GM12878 (cell line): ENCODE data around the gene TSR3. TPM values are rescaled to one million over a fixed set of nuclear protein-coding genes. Genes with fewer than 3 reads are reported as not detected.
A peak's percentile ranks its signal among the peaks of the same experiment; 100 is the strongest.

Experiments used
- ATAC-seq: fragments of 200-7000 bp; cut with Tn5 transposase; 3 replicates; pipeline ENCODE4 v1.9.1; 2020; ENCODE audit warnings: mild to moderate bottlenecking, moderate library complexity
- BruUV-seq: library from RNA; stranded (reverse); fragments of 400-500 nt; replicated peaks from 2 replicates; lab custom pipeline; 2021; lab: Mats Ljungman, UMichigan
- CTCF ChIA-PET: fragments of 300-600 bp; sonication (Branson Sonifier 250); formaldehyde crosslinking; extraction: SDS; loops from one replicate; lab custom pipeline; 2021; ENCODE audit warnings: inconsistent platforms; lab: Yijun Ruan, JAX
- POLR2A ChIA-PET: fragments of 350-600 bp; formaldehyde crosslinking; extraction: SDS; loops from one replicate; lab custom pipeline; 2021; ENCODE audit warnings: inconsistent platforms; lab: Charles Lee
- RAD21 ChIA-PET: fragments of 300-600 bp; sonication (Branson Sonifier 250); formaldehyde crosslinking; loops from one replicate; lab custom pipeline; 2023; ENCODE audit warnings: antibody characterized with exemption; ENCODE audit not compliant: unreplicated experiment; lab: Charles Lee
- SMC1A ChIA-PET: fragments of 300-600 bp; sonication (Branson Sonifier 250); formaldehyde crosslinking; loops from one replicate; lab custom pipeline; 2023; ENCODE audit not compliant: unreplicated experiment, uncharacterized antibody; lab: Charles Lee
- DNase-seq: peaks from one replicate; pipeline ENCODE4 v3.0.0-alpha.2; 2011; ENCODE audit warnings: low read depth, low spot score
- FAIRE-seq: peaks from 3 replicates; lab custom pipeline; 2011; peaks lifted over from hg19 to GRCh38; lab: Jason Lieb, UNC
- H2AFZ ChIP-seq: 2 replicates; pipeline ENCODE4 v1.6.0; 2011; ENCODE audit warnings: low read depth, low read length, control low read depth; ENCODE audit not compliant: control insufficient read depth
- H3K27ac ChIP-seq: 2 replicates; pipeline ENCODE4 v1.5.1; 2011; ENCODE audit warnings: control low read depth; ENCODE audit not compliant: control insufficient read depth, insufficient read depth
- H3K27me3 ChIP-seq, 2 experiments: replicated peaks in 1 of 2; 2 replicates each; pipeline versions ENCODE4 v1.6.0 to v1.6.1; 2011; ENCODE audit warnings: low read length in 1 of 2; ENCODE audit not compliant: control insufficient read depth in 2 of 2, insufficient read depth in 2 of 2
- H3K36me3 ChIP-seq, 2 experiments: 2 replicates each; pipeline ENCODE4 v1.5.1; 2011; ENCODE audit warnings: low read length in 1 of 2; ENCODE audit not compliant: control insufficient read depth in 2 of 2, insufficient read depth in 2 of 2
- H3K4me1 ChIP-seq: 2 replicates; pipeline ENCODE4 v1.6.1; 2011; ENCODE audit warnings: mild to moderate bottlenecking, low read length, moderate library complexity, mixed read lengths; ENCODE audit not compliant: control insufficient read depth, insufficient read depth
- H3K4me2 ChIP-seq: 2 replicates; pipeline ENCODE4 v1.6.0; 2011; ENCODE audit warnings: control low read depth; ENCODE audit not compliant: control insufficient read depth, insufficient read depth
- H3K4me3 ChIP-seq: fragments of 200-600 bp; sonication (generic); 2 replicates; pipeline ENCODE4 v1.5.1; 2016
- H3K79me2 ChIP-seq: 2 replicates; pipeline ENCODE4 v1.6.0; 2011; ENCODE audit warnings: low read length; ENCODE audit not compliant: control insufficient read depth, insufficient read depth
- H3K9ac ChIP-seq: 2 replicates; pipeline ENCODE4 v1.8.0; 2011; ENCODE audit warnings: low read length, control low read depth, mixed read lengths; ENCODE audit not compliant: control insufficient read depth, insufficient read depth
- H3K9me3 ChIP-seq: replicated peaks from 3 replicates; pipeline ENCODE4 v1.5.1; 2011; ENCODE audit warnings: mild to moderate bottlenecking, low read length; ENCODE audit not compliant: control insufficient read depth, insufficient read depth
- H4K20me1 ChIP-seq: 2 replicates; pipeline ENCODE4 v1.6.0; 2011; ENCODE audit not compliant: control insufficient read depth, insufficient read depth
- BMI1 ChIP-seq: fragments of 450-650 bp; IDR thresholded peaks from 2 replicates; pipeline ENCODE4 v1.6.1; 2016; ENCODE audit warnings: mild to moderate bottlenecking, moderate library complexity, borderline replicate concordance
- CBX5 ChIP-seq: sonication (generic); IDR thresholded peaks from 2 replicates; pipeline ENCODE4 v1.6.1; 2016; ENCODE audit warnings: low read depth, moderate library complexity, mild to moderate bottlenecking, inconsistent platforms
- DPF2 ChIP-seq: fragments of 450-650 bp; IDR thresholded peaks from 2 replicates; pipeline ENCODE4 v1.6.1; 2017; ENCODE audit warnings: mild to moderate bottlenecking
- EP300 ChIP-seq, 2 experiments: fragments of 150-350 bp in 1 of 2; IDR thresholded peaks; 2 replicates each; pipeline ENCODE4 v1.6.1; 2011 to 2012; ENCODE audit warnings: low read depth in 2 of 2, low read length in 2 of 2, borderline replicate concordance in 1 of 2, improper control_type of control experiment in 1 of 2, inconsistent platforms in 1 of 2; ENCODE audit not compliant: control insufficient read depth in 1 of 2
- IKZF2 ChIP-seq, 2 experiments: fragments of 450-650 bp; IDR thresholded peaks; 2 replicates each; pipeline ENCODE4 v1.6.1; 2017; ENCODE audit warnings: mild to moderate bottlenecking in 2 of 2, moderate library complexity in 2 of 2
- MAX ChIP-seq: IDR thresholded peaks from 2 replicates; pipeline ENCODE4 v1.6.1; 2012; ENCODE audit warnings: low read depth, low read length, improper control_type of control experiment
- MEF2B ChIP-seq: fragments of 450-650 bp; IDR thresholded peaks from 2 replicates; pipeline ENCODE4 v1.6.1; 2018; ENCODE audit warnings: mild to moderate bottlenecking, moderate library complexity; ENCODE audit not compliant: partially characterized antibody, poor library complexity, severe bottlenecking
- MXI1 ChIP-seq: fragments of 150-350 bp; IDR thresholded peaks from 2 replicates; pipeline ENCODE4 v1.6.1; 2011; ENCODE audit warnings: low read depth, mild to moderate bottlenecking, inconsistent platforms, low read length, improper control_type of control experiment
- PML ChIP-seq: IDR thresholded peaks from 2 replicates; pipeline ENCODE4 v1.6.1; 2012; ENCODE audit warnings: low read length, inconsistent platforms
- RUNX3 ChIP-seq: IDR thresholded peaks from 2 replicates; pipeline ENCODE4 v1.6.1; 2012; ENCODE audit warnings: low read length, inconsistent platforms
- SPI1 ChIP-seq: IDR thresholded peaks from 2 replicates; pipeline ENCODE4 v1.6.1; 2011; ENCODE audit warnings: low read depth, mild to moderate bottlenecking, low read length, moderate library complexity, borderline replicate concordance; ENCODE audit not compliant: insufficient read depth
- ZBED1 ChIP-seq: IDR thresholded peaks from 2 replicates; pipeline ENCODE4 v1.6.1; 2016; ENCODE audit warnings: borderline replicate concordance
- WGBS: methylation state at CpG from one replicate; pipeline ENCODE4 v1.1.6; 2016; ENCODE audit warnings: low lambda C conversion rate; ENCODE audit not compliant: insufficient replicate concordance, insufficient coverage; ENCODE audit errors: missing lambda C conversion rate; 5-methylcytosine and 5-hydroxymethylcytosine counted together
- in situ Hi-C: fragments of 300-500 bp; cut with MboI; formaldehyde crosslinking; loops from 9 replicates; pipeline ENCODE4 v1.14.3; 2018; ENCODE audit warnings: mixed read lengths
- intact Hi-C: fragments of 100-400 bp; cut with micrococcal nuclease; formaldehyde crosslinking; loops from one replicate; pipeline ENCODE4 v1.14.2; 2022; ENCODE audit not compliant: unreplicated experiment
- polyA plus RNA-seq, 11 experiments: library from polyadenylated mRNA; depleted of rRNA in 4 of 11; unstranded in 6 of 11; stranded (reverse) in 5 of 11; fragments of >200 nt; fragmentation: Nextera tagmentation in 4 of 11; fragmentation: Illumina TruSeq in 1 of 11; extraction: Ambion mirVana in 4 of 11; extraction: Trizol in 1 of 11; gene quantifications; 1 replicate in 1 of 11; 2 replicates in 10 of 11; pipeline versions ENCODE4 v1.2.1 to v1.2.3, GENCODE V29; 2011 to 2016; ENCODE audit warnings: inconsistent platforms in 2 of 11, missing spikeins in 2 of 11, low read depth in 1 of 11
- total RNA-seq, 4 experiments: library from RNA; depleted of rRNA in 3 of 4; stranded (reverse); fragments of >200 nt in 3 of 4; fragmentation: Illumina TruSeq in 1 of 4; extraction: Trizol in 1 of 4; gene quantifications; 2 replicates each; pipeline versions ENCODE4 v1.2.1 to v1.2.3, GENCODE V29; 2013 to 2021
- TF ChIP-seq, protein P1 (sequence below): fragments of 450-650 bp; IDR thresholded peaks from 2 replicates; pipeline ENCODE4 v1.6.1; 2018; ENCODE audit warnings: mild to moderate bottlenecking, low read depth, moderate library complexity; ENCODE audit not compliant: partially characterized antibody
- TF ChIP-seq, protein P2 (sequence below): fragments of 450-650 bp; IDR thresholded peaks from 2 replicates; pipeline ENCODE4 v1.6.1; 2017; ENCODE audit warnings: borderline replicate concordance

The TSR3 gene
- total and polyA plus RNA-seq, 10 of the 15 experiments (the other 5 are each of a cell fraction or from before 2014, with no cell fraction given), result 3.4 to 108 (median 46.9) TPM

DNA sequence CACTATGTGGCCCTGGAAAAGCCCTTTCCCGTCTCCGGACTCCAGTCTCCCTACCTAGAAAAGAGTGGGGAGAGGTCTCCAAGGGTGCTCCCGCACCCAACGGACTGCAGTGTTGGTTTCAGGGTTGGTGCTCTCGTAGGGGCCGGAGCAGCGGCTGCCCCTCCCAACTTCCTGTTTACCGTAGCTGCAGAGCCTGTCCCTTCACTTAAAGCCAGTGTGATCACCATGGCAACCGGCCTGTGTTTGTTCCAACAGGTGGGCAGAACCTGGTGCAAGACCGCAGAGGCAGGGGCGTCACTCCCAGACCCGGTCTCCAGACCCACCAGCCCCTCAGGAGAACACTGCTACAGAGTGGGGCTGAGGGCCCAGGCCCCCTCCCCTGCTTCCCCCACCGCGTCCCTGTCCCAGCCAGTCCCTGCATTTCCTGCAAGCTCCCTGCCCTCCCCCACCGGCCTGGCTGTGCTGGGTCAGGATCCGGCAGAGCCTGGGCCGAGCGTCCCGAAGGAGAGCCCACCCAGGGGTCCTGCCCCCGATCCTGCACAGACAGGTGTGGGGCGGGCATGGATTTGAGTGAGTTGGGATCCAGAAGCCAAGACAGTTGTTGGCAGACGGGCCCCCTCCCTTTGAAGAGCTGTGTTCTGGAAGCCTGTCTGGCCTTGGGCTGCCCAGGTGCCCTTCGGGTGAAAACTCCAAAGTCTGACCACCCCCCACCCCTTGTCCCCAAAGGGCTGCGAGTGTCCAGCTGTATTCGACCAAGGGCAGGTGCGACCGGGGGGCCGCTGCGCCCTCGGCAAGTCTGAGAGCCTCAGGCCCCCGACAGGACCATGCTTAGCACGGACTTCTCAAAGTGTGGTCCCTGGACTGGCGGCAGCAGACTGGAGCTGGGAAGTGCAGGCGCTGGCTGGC, 19.7 kb downstream of the TSR3 start:
- Histone ChIP-seq H3K27me3 (peaks cover 5 to 14% of the 10 kb centered on the region in 2 experiments; a peak in 3 of 4 replicates), H3K9me3 (peaks cover 2% of the 10 kb centered on the region; the same call in 2 of the 3 replicates), H3K79me2 (no peaks in the 10 kb centered on the region), H3K27ac (no peak overlapping the region), H3K36me3 (no peaks in the 10 kb centered on the region), H3K9ac (no peak overlapping the region), H3K4me2 (peak overlapping the region; percentile 40), H2AFZ (no peak overlapping the region), H4K20me1 (no peaks in the 10 kb centered on the region), H3K4me1 (peaks cover 9% of the 10 kb centered on the region; the same call in 1 of the 2 replicates), H3K4me3 (0 out of 2 replicates have a peak overlapping the region, but pooled peaks have one; percentile 22)
- BruUV-seq, result no TSS peak
- ChIA-PET POLR2A (interaction anchor here (0.5 kb wide), 1 partner anchor 37 kb away, joined by 6 read pairs; no protein-coding TSS in a partner anchor), SMC1A (interaction anchor here (0.6 kb wide), 1 partner anchor 269 kb away, joined by 3 read pairs; no protein-coding TSS in a partner anchor), CTCF (no interaction called here), RAD21 (no interaction called here)
- peak; percentile 87 for ATAC-seq
- in situ Hi-C loops, result no loop called here
- intact Hi-C loops, result no loop called here
- WGBS, result 3% methylated on average over 33 of the region's 34 CpGs
- FAIRE-seq, result no peak
- DNase-seq, result peak; percentile 39
- TF ChIP-seq MXI1 (peak; percentile 37; the same call in 1 of the 2 replicates), EP300 (IDR thresholded peaks at IDR 0.05; ENCODE audit: borderline replicate concordance in 1 of 2, control insufficient read depth in 1 of 2, low read depth in 2 of 2, low read length in 2 of 2) (0 out of 4 replicates have a peak, but pooled peaks of 1 of the 2 experiments have one; percentile 9), PML (no peak), DPF2 (peak; percentile 69), MEF2B (peak; percentile 54), RUNX3 (peak; percentile 28; the same call in 1 of the 2 replicates), MAX (no peak; the same call in 1 of the 2 replicates), ZBED1 (no peak), BMI1 (peak; percentile 98), SPI1 (peak; percentile 13; the same call in 1 of the 2 replicates), IKZF2 (IDR thresholded peaks at IDR 0.05) (peak in 1 of 2 experiments; percentile 14; a peak in 1 of 4 replicates), CBX5 (no peak)
- TF ChIP-seq, protein P1, sequence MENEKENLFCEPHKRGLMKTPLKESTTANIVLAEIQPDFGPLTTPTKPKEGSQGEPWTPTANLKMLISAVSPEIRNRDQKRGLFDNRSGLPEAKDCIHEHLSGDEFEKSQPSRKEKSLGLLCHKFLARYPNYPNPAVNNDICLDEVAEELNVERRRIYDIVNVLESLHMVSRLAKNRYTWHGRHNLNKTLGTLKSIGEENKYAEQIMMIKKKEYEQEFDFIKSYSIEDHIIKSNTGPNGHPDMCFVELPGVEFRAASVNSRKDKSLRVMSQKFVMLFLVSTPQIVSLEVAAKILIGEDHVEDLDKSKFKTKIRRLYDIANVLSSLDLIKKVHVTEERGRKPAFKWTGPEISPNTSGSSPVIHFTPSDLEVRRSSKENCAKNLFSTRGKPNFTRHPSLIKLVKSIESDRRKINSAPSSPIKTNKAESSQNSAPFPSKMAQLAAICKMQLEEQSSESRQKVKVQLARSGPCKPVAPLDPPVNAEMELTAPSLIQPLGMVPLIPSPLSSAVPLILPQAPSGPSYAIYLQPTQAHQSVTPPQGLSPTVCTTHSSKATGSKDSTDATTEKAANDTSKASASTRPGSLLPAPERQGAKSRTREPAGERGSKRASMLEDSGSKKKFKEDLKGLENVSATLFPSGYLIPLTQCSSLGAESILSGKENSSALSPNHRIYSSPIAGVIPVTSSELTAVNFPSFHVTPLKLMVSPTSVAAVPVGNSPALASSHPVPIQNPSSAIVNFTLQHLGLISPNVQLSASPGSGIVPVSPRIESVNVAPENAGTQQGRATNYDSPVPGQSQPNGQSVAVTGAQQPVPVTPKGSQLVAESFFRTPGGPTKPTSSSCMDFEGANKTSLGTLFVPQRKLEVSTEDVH, result no peak
- TF ChIP-seq, protein P2, sequence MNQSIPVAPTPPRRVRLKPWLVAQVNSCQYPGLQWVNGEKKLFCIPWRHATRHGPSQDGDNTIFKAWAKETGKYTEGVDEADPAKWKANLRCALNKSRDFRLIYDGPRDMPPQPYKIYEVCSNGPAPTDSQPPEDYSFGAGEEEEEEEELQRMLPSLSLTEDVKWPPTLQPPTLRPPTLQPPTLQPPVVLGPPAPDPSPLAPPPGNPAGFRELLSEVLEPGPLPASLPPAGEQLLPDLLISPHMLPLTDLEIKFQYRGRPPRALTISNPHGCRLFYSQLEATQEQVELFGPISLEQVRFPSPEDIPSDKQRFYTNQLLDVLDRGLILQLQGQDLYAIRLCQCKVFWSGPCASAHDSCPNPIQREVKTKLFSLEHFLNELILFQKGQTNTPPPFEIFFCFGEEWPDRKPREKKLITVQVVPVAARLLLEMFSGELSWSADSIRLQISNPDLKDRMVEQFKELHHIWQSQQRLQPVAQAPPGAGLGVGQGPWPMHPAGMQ, result no peak
